Astrocyte (in vitro differentiated cells and primary cell): Measurements from ENCODE around the gene KRT71.

Experiments
- EZH2 ChIP-seq: IDR thresholded peaks from 2 replicates; pipeline ENCODE4 v1.6.1; 2012; ENCODE audit warnings: mild to moderate bottlenecking, low read length, inconsistent platforms; ENCODE audit not compliant: insufficient read depth
- TF ChIP-seq, protein P1 (sequence below): IDR thresholded peaks from 2 replicates; pipeline ENCODE4 v1.5.1; 2011; ENCODE audit warnings: low read depth, mild to moderate bottlenecking, inconsistent platforms, low read length, moderate library complexity; ENCODE audit not compliant: insufficient read depth

DNA sequence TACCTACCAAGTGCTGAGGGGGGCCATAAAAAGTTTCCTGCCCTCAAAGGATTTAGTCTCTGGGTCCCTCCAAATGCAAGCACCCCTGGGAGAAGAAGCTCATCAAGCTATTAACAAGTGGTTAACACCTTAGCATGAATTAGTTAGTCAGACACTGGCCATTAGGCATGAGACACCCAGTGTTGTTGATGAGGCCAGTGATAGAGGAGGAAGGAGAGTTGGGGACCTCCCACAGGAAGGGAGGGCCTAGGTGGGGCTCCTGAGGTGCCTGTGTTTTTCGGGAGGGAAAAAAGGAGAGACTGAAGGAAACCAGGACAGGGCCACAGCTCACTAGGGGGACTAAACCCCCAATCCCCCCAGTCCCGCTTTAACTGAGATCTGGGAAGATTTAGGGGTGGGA lies 4.5 kb upstream of the KRT71 start:
- TF ChIP-seq, protein P1, sequence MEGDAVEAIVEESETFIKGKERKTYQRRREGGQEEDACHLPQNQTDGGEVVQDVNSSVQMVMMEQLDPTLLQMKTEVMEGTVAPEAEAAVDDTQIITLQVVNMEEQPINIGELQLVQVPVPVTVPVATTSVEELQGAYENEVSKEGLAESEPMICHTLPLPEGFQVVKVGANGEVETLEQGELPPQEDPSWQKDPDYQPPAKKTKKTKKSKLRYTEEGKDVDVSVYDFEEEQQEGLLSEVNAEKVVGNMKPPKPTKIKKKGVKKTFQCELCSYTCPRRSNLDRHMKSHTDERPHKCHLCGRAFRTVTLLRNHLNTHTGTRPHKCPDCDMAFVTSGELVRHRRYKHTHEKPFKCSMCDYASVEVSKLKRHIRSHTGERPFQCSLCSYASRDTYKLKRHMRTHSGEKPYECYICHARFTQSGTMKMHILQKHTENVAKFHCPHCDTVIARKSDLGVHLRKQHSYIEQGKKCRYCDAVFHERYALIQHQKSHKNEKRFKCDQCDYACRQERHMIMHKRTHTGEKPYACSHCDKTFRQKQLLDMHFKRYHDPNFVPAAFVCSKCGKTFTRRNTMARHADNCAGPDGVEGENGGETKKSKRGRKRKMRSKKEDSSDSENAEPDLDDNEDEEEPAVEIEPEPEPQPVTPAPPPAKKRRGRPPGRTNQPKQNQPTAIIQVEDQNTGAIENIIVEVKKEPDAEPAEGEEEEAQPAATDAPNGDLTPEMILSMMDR = no peak
- TF ChIP-seq EZH2 = no peak
